Hindlimb muscle (tissue), 1 donor: ENCODE data around the gene TAF5L. TPM values are rescaled to one million over a fixed set of nuclear protein-coding genes. Genes with fewer than 3 reads are reported as not detected.

Experiments used
- DNase-seq: peaks from one replicate; pipeline ENCODE4 v3.0.0-alpha.2; 2013
- polyA plus RNA-seq: library from polyadenylated mRNA; unstranded; fragments of 120-200 nt; gene quantifications from one replicate; pipeline ENCODE4 v1.2.1, GENCODE V29; 2013; ENCODE audit not compliant: insufficient read length

Gene TAF5L
- polyA plus RNA-seq, result 11.5 TPM

DNA sequence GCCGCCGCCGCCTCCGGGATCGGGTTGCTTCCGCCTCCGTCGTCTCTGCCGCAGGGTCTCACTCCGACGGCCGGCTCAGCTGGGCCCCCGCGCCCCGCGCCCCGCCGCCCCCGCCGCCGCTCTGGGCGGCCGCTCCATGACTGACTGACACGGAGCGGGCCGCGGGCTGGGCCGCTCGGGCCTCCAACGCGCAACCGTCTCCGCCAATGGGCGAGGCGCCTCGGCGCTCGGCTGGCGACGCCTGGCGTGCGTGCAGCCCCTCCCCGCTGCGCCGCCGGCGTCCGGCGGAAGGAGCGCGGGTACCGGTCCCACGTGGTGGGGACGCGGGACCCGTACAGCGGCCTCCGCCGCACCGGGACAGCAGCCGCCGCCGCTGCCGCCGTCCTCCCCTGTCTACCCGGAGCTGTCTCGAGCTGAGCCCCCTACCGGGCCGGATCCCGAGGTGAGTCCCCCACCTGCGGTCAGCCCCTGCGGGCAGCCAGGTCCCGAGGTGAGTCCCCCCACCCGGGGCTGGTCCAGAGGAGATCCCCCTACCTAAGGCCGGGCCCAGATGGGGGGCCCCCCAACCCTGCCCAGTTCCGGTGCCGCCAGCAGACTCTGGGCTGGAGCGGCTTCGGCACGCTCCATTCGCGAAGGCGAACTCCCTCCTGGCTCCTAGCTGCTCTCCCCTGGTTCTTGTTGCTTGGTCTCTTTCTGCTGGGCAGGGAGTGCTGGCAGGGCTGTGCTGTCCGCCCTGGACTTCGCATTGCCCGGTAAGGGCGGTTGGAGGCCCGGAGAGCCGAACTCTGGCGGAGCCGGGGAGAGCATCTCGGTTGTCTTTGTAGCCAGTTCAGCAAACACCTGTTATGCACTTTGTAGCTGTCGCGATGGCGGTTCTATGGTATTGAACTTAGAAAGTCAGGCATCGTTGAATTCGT is at the start of gene TAF5L, which contains the start of gene URB2:
TSS of gene TAF5L (minus strand) at position 208 of the 917 bp plus-strand sequence. CDS start 11,640 bp downstream, outside the sequence.
TSS of gene URB2 (plus strand) at position 333 of the 917 bp plus-strand sequence. CDS start 1,387 bp downstream, outside the sequence.
- peak; percentile 95 for DNase-seq

DNA sequence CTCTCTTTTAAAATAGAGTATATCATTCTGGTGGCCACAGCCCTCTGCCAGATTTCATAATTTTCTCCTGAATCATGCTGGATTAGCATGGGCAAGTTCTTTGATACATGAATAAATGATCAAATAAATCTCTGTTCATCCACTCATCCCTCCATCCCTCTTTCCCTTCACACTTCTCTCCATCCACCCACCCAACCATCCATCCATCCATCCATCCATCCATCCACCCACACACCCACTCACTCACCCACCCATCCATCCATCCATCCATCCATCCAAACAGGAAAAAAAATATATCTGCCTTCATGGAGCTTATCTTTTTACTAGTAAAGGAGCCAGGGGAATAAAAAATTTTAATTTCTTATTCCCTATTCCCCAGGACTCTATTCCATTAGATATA is 49.5 kb upstream of the TAF5L start:
- DNase-seq, result no peak

DNA sequence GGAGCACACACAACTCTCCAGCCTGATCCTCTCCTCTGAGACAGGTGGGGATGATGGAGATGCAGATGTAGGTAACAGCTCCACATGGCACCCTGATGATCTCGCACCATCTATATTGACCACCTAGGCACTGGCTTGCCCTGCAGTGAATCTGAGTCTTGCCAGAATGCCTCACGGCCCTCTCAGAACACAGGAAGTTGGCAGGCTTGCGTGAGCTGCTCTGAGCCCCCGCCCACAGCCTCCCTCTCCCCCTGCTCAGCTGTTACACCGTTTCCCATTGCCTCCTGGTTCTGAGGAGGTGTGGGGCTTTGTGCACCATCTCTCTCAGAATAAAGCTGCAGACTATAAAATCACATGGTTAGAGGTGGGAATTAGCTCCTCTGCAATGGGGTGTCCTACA is 48.1 kb upstream of the TAF5L start:
- DNase-seq, result no peak

DNA sequence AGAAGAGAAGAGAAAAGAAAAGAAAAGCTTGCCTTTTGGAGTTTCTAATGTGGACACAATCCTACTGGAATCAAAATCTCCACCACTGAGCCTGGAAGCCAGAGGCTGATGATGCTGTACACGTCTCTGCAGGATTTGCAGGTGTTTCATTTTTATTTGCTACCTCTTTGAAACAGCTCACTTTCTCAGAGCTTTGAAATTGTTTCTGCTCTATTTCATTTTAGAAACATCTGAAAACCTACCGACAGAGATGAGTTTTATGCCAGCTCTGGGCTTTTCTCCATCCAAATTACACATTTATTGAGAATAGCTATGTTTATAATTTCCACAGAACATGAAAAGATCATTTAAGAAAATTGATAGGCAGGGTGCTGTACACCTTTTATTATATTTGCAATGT is 46.3 kb upstream of the TAF5L start:
- DNase-seq, result no peak

DNA sequence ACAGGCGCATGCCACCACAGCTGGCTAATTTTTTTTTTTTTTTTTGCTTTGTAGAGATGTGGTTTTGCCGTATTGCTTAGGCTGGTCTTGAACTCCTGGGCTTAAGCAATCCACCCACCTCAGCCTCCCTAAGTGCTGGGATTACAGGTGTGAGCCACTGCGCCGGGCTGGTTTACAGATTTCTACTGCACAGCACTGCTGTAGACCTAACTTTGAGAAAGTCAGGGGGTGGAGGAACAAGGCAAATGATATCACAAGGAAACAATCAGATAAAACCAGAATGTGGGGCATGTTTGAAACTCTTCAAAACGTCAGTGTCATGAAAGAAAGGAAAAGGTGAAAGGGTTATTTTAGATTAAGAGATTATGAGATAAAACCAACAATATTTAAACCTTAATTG is 45.4 kb upstream of the TAF5L start:
- DNase-seq, result no peak

DNA sequence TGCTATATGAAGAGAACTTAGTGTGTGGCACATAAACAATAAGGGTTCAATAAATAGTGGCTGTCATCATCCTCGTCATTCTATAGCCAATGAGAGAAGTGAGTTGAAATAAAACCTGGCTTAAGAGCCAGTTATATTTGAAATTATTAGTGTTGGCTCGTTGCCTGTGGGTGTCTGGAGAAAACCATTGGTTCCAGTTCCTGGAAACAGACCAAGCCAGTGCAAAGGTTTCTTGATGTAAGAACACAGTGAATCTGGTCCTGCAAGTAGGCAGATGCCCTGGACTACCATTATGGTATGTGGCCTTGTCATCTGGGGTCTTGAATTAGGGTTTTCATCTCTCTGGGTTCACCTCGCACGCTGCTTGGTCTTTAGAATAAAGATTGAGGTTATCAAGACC is 43.4 kb upstream of the TAF5L start:
- DNase-seq, result no peak

DNA sequence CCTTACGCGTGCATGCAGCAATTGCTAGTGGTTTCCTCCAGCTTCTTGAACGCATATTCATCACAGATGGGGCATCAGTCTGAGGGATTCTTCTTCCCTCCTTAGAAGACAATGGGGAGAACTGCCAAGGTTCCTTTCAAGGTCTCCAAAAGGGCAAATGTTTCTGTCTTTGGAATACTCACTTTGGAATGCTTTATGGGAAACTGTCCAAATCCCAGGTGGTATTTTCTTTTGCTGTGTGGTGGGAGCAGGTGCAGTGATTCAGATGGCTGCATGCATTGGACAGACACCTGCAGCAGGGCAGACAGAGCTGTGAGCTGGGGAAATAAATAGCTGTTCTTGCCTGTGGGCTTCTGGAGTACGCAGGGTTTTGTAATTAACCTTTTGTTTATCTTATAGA is 40.7 kb upstream of the TAF5L start:
- no peak for DNase-seq

DNA sequence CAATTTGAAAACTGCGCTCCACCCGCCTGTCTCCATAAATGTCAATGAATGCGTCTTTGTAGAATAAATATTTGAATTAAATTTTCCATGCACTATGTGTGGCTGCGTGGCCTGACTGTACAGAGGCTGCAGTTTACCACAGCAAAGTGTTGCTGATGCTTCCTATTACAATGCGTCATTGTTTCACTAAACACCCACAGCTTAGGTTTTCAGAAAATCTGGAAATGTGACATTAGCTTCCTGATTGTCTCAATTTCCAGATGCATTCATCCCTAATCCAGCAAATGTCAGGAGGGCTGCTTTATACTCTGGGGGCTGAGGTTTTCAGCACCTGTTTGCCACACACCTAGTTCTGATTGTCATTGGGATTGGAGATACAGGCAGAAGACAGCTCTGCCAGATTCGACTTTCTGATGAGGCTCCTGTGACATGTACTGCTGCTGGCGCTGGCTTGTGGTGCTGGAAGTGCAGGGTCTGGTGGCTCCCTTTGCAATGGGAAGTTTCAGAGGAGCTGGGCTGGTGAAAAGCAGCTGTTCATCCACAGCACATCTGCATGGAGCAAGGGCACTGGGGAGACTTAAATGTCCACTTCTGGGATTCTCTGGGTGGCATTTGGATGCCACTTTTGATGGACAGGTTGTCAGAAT is 40.1 kb upstream of the TAF5L start:
- no peak for DNase-seq

DNA sequence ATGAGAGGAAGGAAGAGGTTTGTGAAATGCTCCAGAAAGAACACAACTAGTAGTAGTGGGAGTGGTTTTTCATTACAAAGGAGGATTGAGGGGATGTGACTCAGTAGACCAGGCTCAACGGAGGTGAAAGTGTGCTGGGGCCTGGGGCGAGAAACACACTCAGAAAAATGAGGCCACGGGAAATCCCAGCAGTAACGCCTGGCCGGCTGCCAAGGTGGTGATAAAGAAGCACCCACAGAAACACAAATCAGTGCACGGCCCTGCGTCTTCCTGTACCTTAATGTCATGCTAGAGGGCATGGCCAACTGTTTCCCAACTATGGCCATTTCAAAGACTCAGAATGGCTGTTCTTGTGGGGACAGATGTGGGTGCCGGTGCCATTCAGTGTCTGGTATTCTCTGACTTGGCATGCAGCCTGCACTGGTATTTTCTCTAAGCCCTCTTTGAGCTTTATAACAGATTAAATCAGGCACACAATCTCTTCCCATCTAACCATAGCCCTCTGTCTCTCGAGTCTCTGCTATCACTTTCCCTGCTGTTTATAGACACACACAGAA is 38.3 kb upstream of the TAF5L start:
- DNase-seq, result no peak

DNA sequence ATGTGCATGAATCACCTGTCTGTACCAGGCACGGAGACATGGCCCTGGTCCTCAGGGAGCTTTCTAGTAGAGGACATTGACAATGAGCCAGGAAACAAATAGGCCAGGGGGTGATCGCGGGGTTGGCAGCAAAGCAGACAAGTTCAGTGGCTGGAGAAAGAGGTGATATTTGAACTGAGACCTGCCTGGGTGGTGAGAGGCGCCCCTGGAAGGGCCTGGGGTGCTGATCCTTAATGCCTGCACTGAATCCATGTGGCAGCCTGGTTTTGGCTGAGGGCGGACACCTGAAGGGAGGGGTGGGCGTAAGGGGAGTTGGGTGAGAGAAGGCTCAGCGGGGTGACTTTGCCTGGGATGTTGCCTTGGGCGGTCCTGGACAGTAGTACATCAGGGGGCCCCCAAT is 36.0 kb upstream of the TAF5L start:
- DNase-seq, result no peak

DNA sequence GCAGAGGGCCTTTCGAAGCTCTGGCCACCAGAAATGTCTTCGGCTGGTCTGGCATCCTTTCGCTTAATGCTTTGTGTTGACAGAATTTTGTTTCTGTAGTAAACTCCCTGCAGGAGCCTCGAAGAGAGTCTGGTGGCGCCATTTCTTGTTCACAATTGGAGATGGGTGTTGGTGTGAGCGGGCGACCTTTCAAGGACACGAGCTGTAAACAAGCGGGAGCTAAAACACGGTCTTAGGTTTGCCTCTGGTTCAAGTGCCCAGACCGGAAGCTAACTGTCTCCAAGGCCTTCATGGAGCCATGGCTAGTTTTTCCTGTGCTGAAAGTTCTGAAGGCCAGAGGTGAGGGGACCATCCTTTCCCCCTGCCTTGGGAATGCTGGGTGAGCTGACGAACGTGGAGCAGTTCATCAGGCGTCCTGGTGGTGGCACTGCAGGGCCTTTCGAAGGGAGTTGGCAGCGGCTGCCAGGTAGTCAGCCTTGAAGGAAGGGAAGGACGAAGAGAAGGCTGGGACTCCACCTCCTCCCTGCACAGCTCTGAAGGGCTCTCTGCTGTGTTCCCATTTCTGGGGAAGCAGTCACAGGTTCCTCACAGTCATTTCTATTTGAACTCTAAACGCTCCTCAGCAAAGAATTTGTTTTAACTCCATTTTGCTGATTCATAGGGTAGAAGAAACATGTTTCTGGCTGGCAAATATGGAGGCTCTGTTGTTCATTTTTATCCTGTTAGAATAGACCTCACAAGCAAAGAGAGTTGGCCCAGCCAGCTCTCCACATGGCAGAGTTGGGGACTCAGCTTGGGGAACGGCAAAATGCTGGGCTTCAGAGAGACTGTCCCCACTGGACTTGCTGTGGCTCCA is 35.3 kb upstream of the TAF5L start:
- peak; percentile 81 for DNase-seq

DNA sequence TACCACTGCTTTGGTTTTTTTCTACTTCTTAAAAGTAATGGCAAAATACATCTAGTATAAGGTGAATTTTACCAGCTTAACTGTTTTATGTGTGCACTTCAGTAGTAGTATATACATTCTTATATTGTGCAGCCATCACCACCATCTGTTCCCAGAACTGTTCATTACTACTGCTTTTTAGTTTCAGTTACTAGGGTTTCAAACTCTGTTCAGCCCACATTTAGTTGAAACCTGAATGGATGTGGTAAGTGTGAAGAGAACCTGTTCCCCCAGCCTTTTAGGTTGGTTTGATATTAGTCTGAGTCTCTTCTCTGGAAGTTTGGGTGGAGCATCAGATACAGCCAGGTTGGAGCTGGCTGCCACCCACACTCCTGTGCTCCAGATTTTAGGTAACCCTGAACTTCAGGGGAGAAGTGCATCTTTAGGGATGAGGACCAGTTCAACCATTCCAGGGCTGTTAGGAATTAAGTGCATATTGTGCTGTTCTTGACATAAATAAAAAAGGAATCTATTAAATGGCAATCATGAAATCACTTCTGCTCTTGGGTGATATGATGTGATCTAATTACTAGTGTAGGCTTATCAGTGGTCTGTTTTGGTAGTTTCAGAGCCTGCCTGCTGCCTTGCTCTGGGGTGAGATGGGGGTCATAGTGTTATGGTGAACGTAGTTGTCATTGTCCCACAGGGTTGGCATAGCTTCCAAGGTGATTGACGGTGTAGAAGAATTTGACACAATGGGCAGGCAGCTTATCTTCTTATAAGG is 32.3 kb upstream of the TAF5L start:
- no peak for DNase-seq

DNA sequence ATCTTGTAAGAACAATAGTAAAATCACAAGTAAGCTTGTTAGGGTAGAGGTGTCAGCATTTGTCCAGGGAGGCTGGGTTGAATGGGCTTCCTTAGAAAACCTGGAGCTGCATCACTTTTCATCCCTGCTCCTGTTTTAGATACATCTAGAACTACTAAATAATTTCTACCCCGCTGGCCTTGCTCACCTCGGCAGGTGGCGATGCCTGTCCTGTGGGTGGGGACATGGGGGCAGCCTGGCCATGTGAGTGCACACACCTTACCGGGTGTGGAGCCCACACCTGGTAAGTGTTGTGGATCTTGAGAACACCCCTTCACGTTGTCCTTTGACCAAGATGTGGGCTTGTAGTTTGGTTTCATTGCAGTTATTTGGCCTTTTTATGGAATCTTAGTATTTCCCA is 29.9 kb upstream of the TAF5L start:
- DNase-seq, result no peak

DNA sequence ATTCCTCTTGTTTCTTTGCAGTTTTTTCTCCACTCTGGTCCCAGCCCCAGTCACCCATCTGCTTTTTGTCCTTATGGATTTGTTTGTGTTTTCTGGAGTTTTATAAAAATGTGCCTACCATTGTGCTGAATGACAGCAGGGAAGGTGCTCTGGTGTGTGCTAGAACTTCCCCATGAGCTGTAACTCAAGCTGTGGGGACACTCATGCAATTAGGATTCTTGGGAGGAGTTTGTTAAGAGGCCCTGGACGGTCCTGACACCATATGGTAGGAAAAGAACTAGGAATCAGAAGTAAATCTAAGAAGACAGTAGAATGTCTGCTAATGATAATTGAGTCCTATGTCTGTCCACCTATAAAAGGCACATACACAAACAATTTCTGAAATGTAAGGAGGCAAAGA is 27.5 kb upstream of the TAF5L start:
- no peak for DNase-seq

DNA sequence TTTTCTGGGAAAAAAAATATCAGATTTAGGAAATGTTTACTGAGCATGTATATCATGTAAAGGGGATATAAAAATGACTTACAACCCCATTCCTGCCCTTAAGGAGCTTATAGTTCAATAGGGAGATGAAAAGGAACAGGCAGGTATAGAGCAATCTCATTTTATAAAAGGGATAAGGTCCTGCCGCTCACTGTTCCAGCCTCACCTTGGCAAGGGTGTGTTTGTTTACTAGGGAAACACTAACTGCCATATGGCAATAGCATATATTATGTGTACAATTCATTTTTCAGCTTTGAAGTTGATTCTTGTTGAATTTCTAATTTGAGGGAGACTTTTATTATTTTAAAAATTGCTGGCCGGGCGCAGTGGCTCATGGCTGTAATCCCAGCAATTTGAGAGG is 25.6 kb upstream of the TAF5L start:
- DNase-seq, result no peak

DNA sequence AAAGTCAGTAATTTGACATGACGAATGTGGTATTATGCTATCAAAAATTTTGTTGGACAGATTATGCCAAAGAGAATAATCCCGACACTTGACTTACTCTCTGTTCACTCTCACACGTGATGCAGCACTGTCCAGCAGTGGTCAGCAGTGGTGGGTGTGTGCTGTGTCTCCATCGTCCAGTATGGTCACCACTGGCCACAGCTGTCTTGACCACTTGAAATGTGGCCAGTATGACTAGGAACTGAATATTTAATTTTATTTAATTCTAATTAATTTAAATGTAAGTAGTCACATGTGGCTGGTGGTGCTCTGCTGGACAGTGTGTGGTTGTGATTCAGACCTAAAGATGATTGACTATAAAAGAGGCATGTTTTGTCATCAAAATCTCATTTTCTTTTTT is 24.1 kb upstream of the TAF5L start:
- DNase-seq, result no peak

DNA sequence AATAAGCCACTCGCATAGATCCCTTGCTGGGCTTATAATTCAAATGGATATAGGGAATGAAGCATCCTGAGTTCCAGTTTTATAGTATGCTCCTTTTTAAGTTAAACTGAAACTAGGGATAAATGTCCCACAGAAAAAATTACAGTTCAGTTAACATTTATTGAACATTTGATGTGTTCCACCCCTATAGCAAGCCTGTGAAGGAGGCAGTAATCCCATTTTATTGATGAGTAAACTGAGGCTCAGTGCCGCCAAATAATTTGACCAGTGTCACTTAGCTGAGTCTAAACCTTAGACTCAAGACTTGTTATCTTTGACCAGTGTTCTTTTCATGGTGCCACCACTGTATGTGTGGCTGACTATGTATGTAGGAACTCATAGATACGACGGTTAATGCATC is 22.5 kb upstream of the TAF5L start:
- DNase-seq, result no peak

DNA sequence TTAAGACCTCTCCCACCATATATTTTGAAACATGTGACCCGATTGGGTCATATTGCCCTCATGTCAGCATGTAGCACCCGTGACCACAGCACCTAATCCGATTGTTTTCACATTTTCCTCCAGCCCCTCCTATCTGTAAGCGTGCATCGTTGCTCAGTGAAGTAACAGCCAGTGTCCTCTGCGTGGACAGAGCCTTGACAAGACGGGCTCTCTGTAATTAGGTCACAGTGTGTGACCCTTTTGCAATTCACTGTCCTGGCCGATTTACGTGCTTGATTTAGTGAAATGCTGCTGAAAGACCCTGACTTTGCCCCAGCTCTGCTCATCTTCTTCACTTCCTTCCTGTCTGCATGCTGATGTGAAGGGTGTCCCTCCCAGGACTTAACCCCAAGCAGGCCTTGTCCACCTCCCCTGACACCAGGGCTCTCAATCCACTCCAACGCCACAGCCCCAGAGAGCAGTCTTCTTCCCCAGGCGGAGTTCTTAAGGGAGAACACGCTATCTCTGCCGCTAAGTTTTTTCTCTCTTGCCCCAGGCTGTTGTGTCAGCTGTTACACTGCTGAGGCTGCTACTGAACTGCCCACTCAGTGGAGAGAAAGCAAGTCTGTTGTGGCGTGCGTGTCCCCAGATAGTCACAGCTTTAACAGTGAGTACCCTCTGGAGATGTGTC is 19.5 kb upstream of the TAF5L start:
- no peak for DNase-seq

DNA sequence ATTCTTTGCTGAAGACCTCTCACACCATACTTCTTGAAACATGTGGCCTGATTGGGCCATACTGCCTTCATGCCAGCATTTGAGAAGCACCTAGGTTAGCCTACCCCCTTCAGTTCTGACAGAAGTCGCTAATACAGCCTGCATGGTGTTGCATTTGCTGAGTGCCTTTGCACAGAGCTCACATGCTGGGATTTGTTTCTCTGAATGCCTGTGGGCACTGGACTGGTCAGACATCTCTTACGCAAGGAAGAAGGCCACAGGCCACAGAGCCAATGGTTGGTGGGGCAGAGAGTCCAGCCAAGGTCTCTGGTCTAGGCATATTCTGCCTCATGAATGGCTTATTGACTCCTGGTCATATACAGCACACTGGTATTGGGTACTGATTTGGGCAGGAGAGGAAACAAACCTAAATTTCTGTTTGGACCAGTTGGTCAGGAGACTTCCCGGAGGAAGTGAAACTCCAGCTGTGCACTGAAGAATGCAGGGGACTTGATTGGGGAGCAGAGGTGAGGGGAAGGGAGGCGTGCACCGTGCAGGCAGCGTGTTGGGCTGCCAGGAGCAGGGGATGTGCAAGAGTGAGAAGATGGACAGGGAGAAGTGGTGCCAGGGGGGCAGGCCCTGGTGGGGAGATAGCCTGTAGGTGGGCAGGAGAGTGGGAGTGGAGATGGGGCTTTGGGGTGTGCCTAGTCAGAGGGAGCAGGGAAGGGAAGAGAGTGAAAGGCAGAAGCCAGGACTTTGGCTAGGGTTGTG is 18.2 kb upstream of the TAF5L start:
- no peak for DNase-seq

DNA sequence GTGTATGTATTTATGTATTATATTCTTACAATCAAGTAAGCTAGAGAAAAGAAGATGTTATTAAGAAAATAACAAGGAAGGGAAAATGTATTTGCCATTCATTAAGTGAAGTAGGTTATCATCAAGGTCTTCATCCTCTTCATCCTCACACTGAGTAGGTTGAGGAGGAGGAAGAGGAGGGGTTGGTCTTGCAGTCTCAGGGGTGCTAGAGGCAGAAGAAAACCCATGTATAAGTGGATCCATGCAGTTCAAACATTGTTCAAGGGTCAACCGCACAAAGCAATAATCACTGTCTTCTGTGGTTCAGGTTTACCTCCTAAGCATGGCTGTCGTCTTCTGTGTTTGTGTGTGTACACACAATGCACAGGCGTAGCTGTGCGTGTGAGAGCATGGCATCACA is 17.0 kb upstream of the TAF5L start:
- DNase-seq, result no peak

DNA sequence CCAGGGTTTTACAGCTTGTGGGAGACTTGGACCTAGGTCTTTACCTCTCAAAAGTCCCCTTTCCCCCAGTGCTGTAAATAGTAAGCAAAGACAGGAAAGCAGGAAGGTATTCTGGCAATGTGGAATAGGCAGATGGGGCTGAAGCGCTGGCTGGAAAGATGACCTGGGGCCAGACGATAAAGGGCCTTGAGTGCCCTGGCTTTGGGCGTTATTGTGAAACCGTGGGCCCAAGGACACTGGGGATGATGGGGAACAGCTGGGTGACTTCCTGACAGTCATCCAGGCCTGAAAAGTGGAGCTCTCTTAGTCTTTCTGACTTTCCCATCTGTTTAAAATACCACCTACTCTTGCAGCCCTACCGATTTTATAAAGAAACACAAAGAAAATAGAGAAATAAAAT is 16.5 kb upstream of the TAF5L start:
- DNase-seq, result no peak
